ENCODE data around the gene SLC34A3. TPM values are rescaled to one million over a fixed set of nuclear protein-coding genes. Genes with fewer than 3 reads are reported as not detected.

The SLC34A3 gene
- total RNA-seq, 1 experiment from 2014 or later: 2.5 TPM

GRCh38 chr9:137273611-137274320 lies 43.1 kb downstream of the SLC34A3 start:
- Histone ChIP-seq H3K27ac (no peak overlapping the region), H2AFZ (no peak overlapping the region), H3F3A (ENCODE audit: insufficient read depth, low read depth) (peaks cover 24% of the 10 kb centered on the region), H3K27me3 (ENCODE audit: insufficient read depth, low read depth) (no peaks in the 10 kb centered on the region), H3K4me3 (no peak overlapping the region), H3K79me2 (ENCODE audit: low read depth) (peaks cover 10% of the 10 kb centered on the region; the same call in 1 of the 2 replicates), H3K36me3 (ENCODE audit: low read depth) (no peaks in the 10 kb centered on the region), H3K9me3 (ENCODE audit: insufficient read depth, low read depth) (no peaks in the 10 kb centered on the region), H3K4me1 (replicated peaks; ENCODE audit: insufficient read depth) (peaks cover 13% of the 10 kb centered on the region), H3K4me2 (no peak overlapping the region), H4K20me1 (ENCODE audit: insufficient read depth) (peaks cover 12% of the 10 kb centered on the region; the same call in 1 of the 2 replicates), H3K9me2 (ENCODE audit: insufficient read depth) (no peaks in the 10 kb centered on the region)
- DNase-seq: no peak
- ChIA-PET CTCF (no interaction called here), POLR2A (ENCODE audit: unreplicated experiment) (no interaction called here)
- BruUV-seq (replicated peaks): no TSS peak
- no peak for TF ChIP-seq CTCF (conservative IDR thresholded peaks at IDR 0.05)
- no peak for TF ChIP-seq EZH2 (IDR thresholded peaks at IDR 0.05; ENCODE audit: low read depth)
- intact Hi-C loops (cut with micrococcal nuclease; ENCODE audit: unreplicated experiment): no loop called here

- Histone ChIP-seq H3K36me3 (ENCODE audit: low read depth) (no peaks in the 10 kb centered on the region), H3K27ac (no peak overlapping the region), H3K4me3 (no peak overlapping the region), H3F3A (ENCODE audit: insufficient read depth, low read depth) (peaks cover 24% of the 10 kb centered on the region), H2AFZ (no peak overlapping the region), H3K27me3 (ENCODE audit: insufficient read depth, low read depth) (no peaks in the 10 kb centered on the region), H3K4me2 (no peak overlapping the region), H4K20me1 (ENCODE audit: insufficient read depth) (peaks cover 6% of the 10 kb centered on the region; the same call in 1 of the 2 replicates), H3K79me2 (ENCODE audit: low read depth) (peaks cover 24% of the 10 kb centered on the region; the same call in 1 of the 2 replicates), H3K4me1 (replicated peaks; ENCODE audit: insufficient read depth) (peaks cover 16% of the 10 kb centered on the region), H3K9me3 (ENCODE audit: insufficient read depth, low read depth) (no peaks in the 10 kb centered on the region), H3K9me2 (ENCODE audit: insufficient read depth) (no peaks in the 10 kb centered on the region)
- DNase-seq: no peak
- TF ChIP-seq EZH2 (IDR thresholded peaks at IDR 0.05; ENCODE audit: low read depth): no peak
- no peak for TF ChIP-seq CTCF (conservative IDR thresholded peaks at IDR 0.05)
- intact Hi-C loops (cut with micrococcal nuclease; ENCODE audit: unreplicated experiment): no loop called here
- POLR2A ChIA-PET (ENCODE audit: unreplicated experiment): interaction anchor here (0.6 kb wide), 1 partner anchor 21 kb away, joined by 3 read pairs; no protein-coding TSS in a partner anchor
- CTCF ChIA-PET: no interaction called here
- BruUV-seq (replicated peaks): no TSS peak
Measured at GRCh38 chr9:137275203-137275587, 44.5 kb downstream of the SLC34A3 start.

- POLR2A ChIA-PET (ENCODE audit: unreplicated experiment): no interaction called here
- Histone ChIP-seq H3K36me3 (ENCODE audit: low read depth) (no peaks in the 10 kb centered on the region), H3K9me2 (ENCODE audit: insufficient read depth) (no peaks in the 10 kb centered on the region), H3K27me3 (ENCODE audit: insufficient read depth, low read depth) (no peaks in the 10 kb centered on the region), H3K4me2 (no peak overlapping the region), H3K9me3 (ENCODE audit: insufficient read depth, low read depth) (no peaks in the 10 kb centered on the region), H4K20me1 (ENCODE audit: insufficient read depth) (peaks cover 6% of the 10 kb centered on the region; the same call in 1 of the 2 replicates), H2AFZ (no peak overlapping the region), H3K4me3 (no peak overlapping the region), H3K4me1 (replicated peaks; ENCODE audit: insufficient read depth) (peaks cover 16% of the 10 kb centered on the region), H3K27ac (no peak overlapping the region), H3F3A (ENCODE audit: insufficient read depth, low read depth) (peaks cover 24% of the 10 kb centered on the region), H3K79me2 (ENCODE audit: low read depth) (peaks cover 26% of the 10 kb centered on the region; the same call in 1 of the 2 replicates)
- intact Hi-C loops (cut with micrococcal nuclease; ENCODE audit: unreplicated experiment): loop anchor here (2.0 kb wide), 2 partner anchors 35 to 49 kb away; partner anchors contain the start of genes RNF224 and TUBB4B
- no TSS peak for BruUV-seq (replicated peaks)
- DNase-seq: no peak
- TF ChIP-seq CTCF (conservative IDR thresholded peaks at IDR 0.05) (no peak), EZH2 (IDR thresholded peaks at IDR 0.05; ENCODE audit: low read depth) (no peak)
- CTCF ChIA-PET: interaction anchor here (0.6 kb wide), 1 partner anchor 125 kb away, joined by 10 read pairs; no protein-coding TSS in a partner anchor
Measured at GRCh38 chr9:137275588-137276472, 45.1 kb downstream of the SLC34A3 start.

Data from PC-9 (cell line).